KMS-11 (cell line): ENCODE results near the gene PRPF8.

Experiments
- H2AFZ ChIP-seq: fragments of 200-600 bp; sonication (generic); 2 replicates; pipeline ENCODE4 v1.6.1; 2016; ENCODE audit warnings: antibody characterized with exemption, mixed run types, low read depth
- H3K27ac ChIP-seq: fragments of 200-600 bp; sonication (generic); 2 replicates; pipeline ENCODE4 v1.6.1; 2016; ENCODE audit warnings: mild to moderate bottlenecking, mixed run types
- H3K27me3 ChIP-seq: fragments of 200-600 bp; sonication (generic); 2 replicates; pipeline ENCODE4 v1.6.1; 2017; ENCODE audit warnings: mild to moderate bottlenecking, low read depth, mixed run types, moderate library complexity; ENCODE audit not compliant: insufficient read depth
- H3K36me3 ChIP-seq: fragments of 200-600 bp; sonication (generic); 2 replicates; pipeline ENCODE4 v1.6.1; 2017; ENCODE audit warnings: mild to moderate bottlenecking, mixed run types; ENCODE audit not compliant: insufficient read depth
- H3K4me1 ChIP-seq: fragments of 200-600 bp; sonication (generic); 2 replicates; pipeline ENCODE4 v1.6.1; 2016; ENCODE audit warnings: mild to moderate bottlenecking, low read depth, mixed run types; ENCODE audit not compliant: poor library complexity, severe bottlenecking
- H3K4me2 ChIP-seq: fragments of 200-600 bp; sonication (generic); 2 replicates; pipeline ENCODE4 v1.7.0; 2016; ENCODE audit warnings: mild to moderate bottlenecking, mixed run types
- H3K4me3 ChIP-seq: fragments of 200-600 bp; sonication (generic); IDR thresholded peaks from 2 replicates; pipeline ENCODE4 v1.6.1; 2017; ENCODE audit warnings: low read depth, low read length, mixed read lengths; ENCODE audit not compliant: insufficient read depth
- H3K79me2 ChIP-seq: fragments of 200-600 bp; sonication (generic); 2 replicates; pipeline ENCODE4 v1.6.1; 2016; ENCODE audit warnings: low read depth, mixed run types; ENCODE audit not compliant: insufficient read depth
- H3K9ac ChIP-seq: fragments of 200-600 bp; sonication (generic); 2 replicates; pipeline ENCODE4 v1.6.1; 2016; ENCODE audit warnings: mild to moderate bottlenecking, mixed run types
- H4K20me1 ChIP-seq: fragments of 200-600 bp; sonication (generic); 2 replicates; pipeline ENCODE4 v1.6.1; 2016; ENCODE audit warnings: mild to moderate bottlenecking, mixed run types; ENCODE audit not compliant: insufficient read depth
- CTCF ChIP-seq: fragments of 200-600 bp; sonication (generic); conservative IDR thresholded peaks from 2 replicates; pipeline ENCODE4 v1.6.1; 2017; ENCODE audit warnings: low read depth, mild to moderate bottlenecking, antibody characterized with exemption, low read length, moderate library complexity, mixed read lengths

Gene PRPF8

GRCh38 chr17:1611715-1612114, 73.0 kb downstream of the PRPF8 start:
- Histone ChIP-seq H3K27ac (no peak overlapping the region), H3K79me2 (no peaks in the 10 kb centered on the region), H3K4me1 (peaks cover 5% of the 10 kb centered on the region), H2AFZ (no peak overlapping the region), H3K36me3 (no peaks in the 10 kb centered on the region), H3K4me2 (no peak overlapping the region), H3K27me3 (no peaks in the 10 kb centered on the region), H4K20me1 (no peaks in the 10 kb centered on the region), H3K9ac (no peak overlapping the region), H3K4me3 (no peak overlapping the region)
- no peak for TF ChIP-seq CTCF

- H3K27me3 ChIP-seq, result no peaks in the 10 kb centered on the region
- no peak overlapping the region for H3K4me3 ChIP-seq
- peaks cover 5% of the 10 kb centered on the region for H3K4me1 ChIP-seq
- no peak overlapping the region for H3K9ac ChIP-seq
- no peak for TF ChIP-seq CTCF
- no peaks in the 10 kb centered on the region for H3K36me3 ChIP-seq
- H2AFZ ChIP-seq, result no peak overlapping the region
- no peaks in the 10 kb centered on the region for H4K20me1 ChIP-seq
- H3K79me2 ChIP-seq, result no peaks in the 10 kb centered on the region
- no peak overlapping the region for H3K27ac ChIP-seq
- no peak overlapping the region for H3K4me2 ChIP-seq
These were observed 76.0 kb downstream of the PRPF8 start for GRCh38 chr17:1608676-1609075.

- H4K20me1 ChIP-seq, result no peaks in the 10 kb centered on the region
- H3K27ac ChIP-seq, result no peak overlapping the region
- H3K4me1 ChIP-seq, result peaks cover 5% of the 10 kb centered on the region
- H3K4me2 ChIP-seq, result no peak overlapping the region
- no peaks in the 10 kb centered on the region for H3K79me2 ChIP-seq
- no peaks in the 10 kb centered on the region for H3K27me3 ChIP-seq
- H3K4me3 ChIP-seq, result no peak overlapping the region
- H2AFZ ChIP-seq, result no peak overlapping the region
- H3K36me3 ChIP-seq, result no peaks in the 10 kb centered on the region
- TF ChIP-seq CTCF, result no peak
- H3K9ac ChIP-seq, result no peak overlapping the region
These were observed 76.7 kb downstream of the PRPF8 start for GRCh38 chr17:1607971-1608320.

- H3K36me3 ChIP-seq, result no peaks in the 10 kb centered on the region
- H3K4me3 ChIP-seq, result no peak overlapping the region
- no peaks in the 10 kb centered on the region for H3K27me3 ChIP-seq
- H3K27ac ChIP-seq, result no peak overlapping the region
- H3K79me2 ChIP-seq, result no peaks in the 10 kb centered on the region
- H4K20me1 ChIP-seq, result no peaks in the 10 kb centered on the region
- no peak overlapping the region for H3K4me2 ChIP-seq
- H3K4me1 ChIP-seq, result peaks cover 5% of the 10 kb centered on the region
- no peak overlapping the region for H2AFZ ChIP-seq
- H3K9ac ChIP-seq, result no peak overlapping the region
- no peak for TF ChIP-seq CTCF
These were observed 78.2 kb downstream of the PRPF8 start for GRCh38 chr17:1606352-1606985.
